Measurements from ENCODE around the gene BCAP29.
A peak's percentile ranks its signal among the peaks of the same experiment; 100 is the strongest.

BCAP29 gene

GRCh38 chr7:107605218-107605815 lies 25.3 kb downstream of the BCAP29 start:
- H3K9ac ChIP-seq (ENCODE audit: insufficient read length), result no peak overlapping the region
- DNase-seq (ENCODE audit: low read depth, low spot score), result no peak
- no peaks in the 10 kb centered on the region for H3K9me3 ChIP-seq (ENCODE audit: low read depth, low read length)
- H3K36me3 ChIP-seq (ENCODE audit: insufficient read depth, low read length), result peaks cover 14% of the 10 kb centered on the region; the same call in 1 of the 2 replicates
- no peak for TF ChIP-seq POLR2AphosphoS5 (IDR thresholded peaks at IDR 0.05; ENCODE audit: borderline replicate concordance, low read depth, low read length)
- no peak for TF ChIP-seq EZH2 (IDR thresholded peaks at IDR 0.05)
- no peak for TF ChIP-seq FOXP2 (optimal IDR thresholded peaks at IDR 0.05; ENCODE audit: control extremely low read depth, extremely low read length, insufficient read depth)
- no peak overlapping the region for H3K27ac ChIP-seq
- no peak overlapping the region for H3K4me3 ChIP-seq

- TF ChIP-seq EZH2 (IDR thresholded peaks at IDR 0.05) (no peak), FOXP2 (optimal IDR thresholded peaks at IDR 0.05; ENCODE audit: control extremely low read depth, extremely low read length, insufficient read depth) (no peak), POLR2AphosphoS5 (IDR thresholded peaks at IDR 0.05; ENCODE audit: borderline replicate concordance, low read depth, low read length) (no peak)
- H3K9ac ChIP-seq (ENCODE audit: insufficient read length), result no peak overlapping the region
- H3K36me3 ChIP-seq (ENCODE audit: insufficient read depth, low read length), result peaks cover 5% of the 10 kb centered on the region; the same call in 1 of the 2 replicates
- no peak overlapping the region for H3K4me3 ChIP-seq
- DNase-seq (ENCODE audit: low read depth, low spot score), result no peak
- H3K27ac ChIP-seq, result no peak overlapping the region; the same call in 1 of the 2 replicates
- no peaks in the 10 kb centered on the region for H3K9me3 ChIP-seq (ENCODE audit: low read depth, low read length)
Measured at GRCh38 chr7:107606303-107606702, 26.3 kb downstream of the BCAP29 start.

GRCh38 chr7:107609811-107610261 lies 29.8 kb downstream of the BCAP29 start:
- DNase-seq (ENCODE audit: low read depth, low spot score), result no peak
- Histone ChIP-seq H3K4me3 (no peak overlapping the region), H3K36me3 (ENCODE audit: insufficient read depth, low read length) (peaks cover 19% of the 10 kb centered on the region), H3K27ac (peak overlapping the region; percentile 60), H3K9me3 (ENCODE audit: low read depth, low read length) (no peaks in the 10 kb centered on the region), H3K9ac (ENCODE audit: insufficient read length) (no peak overlapping the region)
- no peak for TF ChIP-seq EZH2 (IDR thresholded peaks at IDR 0.05)
- TF ChIP-seq POLR2AphosphoS5 (IDR thresholded peaks at IDR 0.05; ENCODE audit: borderline replicate concordance, low read depth, low read length), result no peak
- TF ChIP-seq FOXP2 (optimal IDR thresholded peaks at IDR 0.05; ENCODE audit: control extremely low read depth, extremely low read length, insufficient read depth), result no peak

GRCh38 chr7:107610323-107610722 lies 30.3 kb downstream of the BCAP29 start:
- no peak overlapping the region for H3K4me3 ChIP-seq
- peak overlapping the region; percentile 60 for H3K27ac ChIP-seq
- DNase-seq (ENCODE audit: low read depth, low spot score), result no peak
- no peaks in the 10 kb centered on the region for H3K9me3 ChIP-seq (ENCODE audit: low read depth, low read length)
- H3K36me3 ChIP-seq (ENCODE audit: insufficient read depth, low read length), result peaks cover 22% of the 10 kb centered on the region
- TF ChIP-seq EZH2 (IDR thresholded peaks at IDR 0.05) (no peak), POLR2AphosphoS5 (IDR thresholded peaks at IDR 0.05; ENCODE audit: borderline replicate concordance, low read depth, low read length) (no peak), FOXP2 (optimal IDR thresholded peaks at IDR 0.05; ENCODE audit: control extremely low read depth, extremely low read length, insufficient read depth) (no peak)
- no peak overlapping the region for H3K9ac ChIP-seq (ENCODE audit: insufficient read length)

- no peak for DNase-seq (ENCODE audit: low read depth, low spot score)
- H3K27ac ChIP-seq, result no peak overlapping the region
- peaks cover 22% of the 10 kb centered on the region for H3K36me3 ChIP-seq (ENCODE audit: insufficient read depth, low read length)
- H3K4me3 ChIP-seq, result no peak overlapping the region
- TF ChIP-seq FOXP2 (optimal IDR thresholded peaks at IDR 0.05; ENCODE audit: control extremely low read depth, extremely low read length, insufficient read depth) (no peak), POLR2AphosphoS5 (IDR thresholded peaks at IDR 0.05; ENCODE audit: borderline replicate concordance, low read depth, low read length) (no peak), EZH2 (IDR thresholded peaks at IDR 0.05) (no peak)
- no peak overlapping the region for H3K9ac ChIP-seq (ENCODE audit: insufficient read length)
- H3K9me3 ChIP-seq (ENCODE audit: low read depth, low read length), result no peaks in the 10 kb centered on the region
Measured at GRCh38 chr7:107613439-107613838, 33.4 kb downstream of the BCAP29 start.

- TF ChIP-seq EZH2 (IDR thresholded peaks at IDR 0.05) (no peak), POLR2AphosphoS5 (IDR thresholded peaks at IDR 0.05; ENCODE audit: borderline replicate concordance, low read depth, low read length) (no peak), FOXP2 (optimal IDR thresholded peaks at IDR 0.05; ENCODE audit: control extremely low read depth, extremely low read length, insufficient read depth) (no peak)
- no peak for DNase-seq (ENCODE audit: low read depth, low spot score)
- Histone ChIP-seq H3K9ac (ENCODE audit: insufficient read length) (no peak overlapping the region), H3K9me3 (ENCODE audit: low read depth, low read length) (no peaks in the 10 kb centered on the region), H3K27ac (no peak overlapping the region), H3K4me3 (no peak overlapping the region), H3K36me3 (ENCODE audit: insufficient read depth, low read length) (peaks cover 19% of the 10 kb centered on the region)
Measured at GRCh38 chr7:107613948-107614347, 33.9 kb downstream of the BCAP29 start.

- H3K9me3 ChIP-seq (ENCODE audit: low read depth, low read length), result no peaks in the 10 kb centered on the region
Measured at GRCh38 chr7:107614425-107614824, 34.4 kb downstream of the BCAP29 start.

GRCh38 chr7:107615910-107616680 lies 36.0 kb downstream of the BCAP29 start:
- Histone ChIP-seq H3K4me3 (no peak overlapping the region), H3K36me3 (ENCODE audit: insufficient read depth, low read length) (peaks cover 17% of the 10 kb centered on the region), H3K9ac (ENCODE audit: insufficient read length) (no peak overlapping the region), H3K9me3 (ENCODE audit: low read depth, low read length) (no peaks in the 10 kb centered on the region), H3K27ac (no peak overlapping the region)
- no peak for DNase-seq (ENCODE audit: low read depth, low spot score)
- TF ChIP-seq EZH2 (IDR thresholded peaks at IDR 0.05) (no peak), FOXP2 (optimal IDR thresholded peaks at IDR 0.05; ENCODE audit: control extremely low read depth, extremely low read length, insufficient read depth) (no peak), POLR2AphosphoS5 (IDR thresholded peaks at IDR 0.05; ENCODE audit: borderline replicate concordance, low read depth, low read length) (no peak)

More at GRCh38 chr7:107614425-107614824, 34.4 kb downstream of the BCAP29 start:
- no peak overlapping the region for H3K9ac ChIP-seq (ENCODE audit: insufficient read length)
- DNase-seq (ENCODE audit: low read depth, low spot score), result no peak
- peaks cover 17% of the 10 kb centered on the region for H3K36me3 ChIP-seq (ENCODE audit: insufficient read depth, low read length)
- H3K27ac ChIP-seq, result no peak overlapping the region
- no peak for TF ChIP-seq FOXP2 (optimal IDR thresholded peaks at IDR 0.05; ENCODE audit: control extremely low read depth, extremely low read length, insufficient read depth)
- TF ChIP-seq POLR2AphosphoS5 (IDR thresholded peaks at IDR 0.05; ENCODE audit: borderline replicate concordance, low read depth, low read length), result no peak
- no peak for TF ChIP-seq EZH2 (IDR thresholded peaks at IDR 0.05)
- H3K4me3 ChIP-seq, result no peak overlapping the region

All from SK-N-MC (cell line).